ENCODE measurements around the gene PPP1R14B. TPM values are rescaled to one million over a fixed set of nuclear protein-coding genes. Genes with fewer than 3 reads are reported as not detected.

Gene PPP1R14B
- total and polyA plus RNA-seq, 2 of the 13 experiments (the other 11 are each of a cell fraction or from before 2014, with no cell fraction given) = 110 to 148 TPM

DNA sequence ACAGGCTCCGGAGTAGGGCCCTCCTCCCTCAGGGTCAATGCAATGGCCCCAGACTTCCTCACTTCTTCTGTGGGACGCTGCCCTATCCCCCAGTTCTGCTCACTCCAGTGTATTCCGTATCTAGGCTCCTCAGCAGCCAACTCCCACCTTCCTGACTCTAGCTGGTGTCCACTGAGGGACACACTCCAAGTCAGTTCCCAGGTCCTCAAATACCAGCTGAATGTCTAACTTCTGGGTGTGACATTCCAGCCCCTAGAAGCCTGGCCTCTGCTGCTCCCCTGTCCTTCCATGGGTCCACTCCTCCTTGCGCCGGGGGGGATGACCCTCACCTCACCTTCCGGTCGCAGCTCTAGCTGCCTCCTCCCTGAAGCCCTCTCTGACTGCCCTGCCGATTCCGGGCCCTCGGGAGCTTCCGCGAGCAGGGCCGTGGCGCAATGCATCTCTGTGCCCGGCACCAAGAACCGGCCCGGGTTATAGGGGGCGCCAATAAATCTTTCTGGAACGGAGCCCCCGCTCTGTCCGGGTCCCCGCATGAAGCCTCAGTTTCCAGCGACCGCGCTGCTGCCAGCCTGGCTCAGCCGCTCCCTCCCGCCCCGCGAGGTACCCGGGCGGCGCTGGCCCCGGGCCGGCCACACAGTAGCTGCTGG is 22.3 kb upstream of the PPP1R14B start (continued):
- TF ChIP-seq, protein P1, sequence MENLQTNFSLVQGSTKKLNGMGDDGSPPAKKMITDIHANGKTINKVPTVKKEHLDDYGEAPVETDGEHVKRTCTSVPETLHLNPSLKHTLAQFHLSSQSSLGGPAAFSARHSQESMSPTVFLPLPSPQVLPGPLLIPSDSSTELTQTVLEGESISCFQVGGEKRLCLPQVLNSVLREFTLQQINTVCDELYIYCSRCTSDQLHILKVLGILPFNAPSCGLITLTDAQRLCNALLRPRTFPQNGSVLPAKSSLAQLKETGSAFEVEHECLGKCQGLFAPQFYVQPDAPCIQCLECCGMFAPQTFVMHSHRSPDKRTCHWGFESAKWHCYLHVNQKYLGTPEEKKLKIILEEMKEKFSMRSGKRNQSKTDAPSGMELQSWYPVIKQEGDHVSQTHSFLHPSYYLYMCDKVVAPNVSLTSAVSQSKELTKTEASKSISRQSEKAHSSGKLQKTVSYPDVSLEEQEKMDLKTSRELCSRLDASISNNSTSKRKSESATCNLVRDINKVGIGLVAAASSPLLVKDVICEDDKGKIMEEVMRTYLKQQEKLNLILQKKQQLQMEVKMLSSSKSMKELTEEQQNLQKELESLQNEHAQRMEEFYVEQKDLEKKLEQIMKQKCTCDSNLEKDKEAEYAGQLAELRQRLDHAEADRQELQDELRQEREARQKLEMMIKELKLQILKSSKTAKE (CRISPR knock-in tag; IDR thresholded peaks at IDR 0.05; ENCODE audit: borderline replicate concordance) = 0 out of 2 replicates have a peak, but pooled peaks have one; percentile 23
- TF ChIP-seq ZNF790 (CRISPR knock-in tag; IDR thresholded peaks at IDR 0.05; ENCODE audit: borderline replicate concordance) (no peak), ZBTB20 (CRISPR knock-in tag; IDR thresholded peaks at IDR 0.05; ENCODE audit: borderline replicate concordance, low read depth) (no peak), HNF1B (CRISPR knock-in tag; IDR thresholded peaks at IDR 0.05) (peak; percentile 30; the same call in 1 of the 2 replicates), KLF11 (CRISPR knock-in tag; IDR thresholded peaks at IDR 0.05) (no peak), KLF15 (CRISPR knock-in tag; IDR thresholded peaks at IDR 0.05; ENCODE audit: borderline replicate concordance) (no peak), PCBP1 (IDR thresholded peaks at IDR 0.05; ENCODE audit: borderline replicate concordance, low read depth, low read length) (peak; percentile 56; the same call in 1 of the 2 replicates), ASH2L (IDR thresholded peaks at IDR 0.05; ENCODE audit: insufficient read length, low read depth, low read length) (peak; percentile 3), ZFP37 (CRISPR knock-in tag; IDR thresholded peaks at IDR 0.05; ENCODE audit: borderline replicate concordance) (0 out of 2 replicates have a peak, but pooled peaks have one; percentile 29), IRF2 (CRISPR knock-in tag; IDR thresholded peaks at IDR 0.05) (0 out of 2 replicates have a peak, but pooled peaks have one; percentile 27), CCDC6 (CRISPR knock-in tag; IDR thresholded peaks at IDR 0.05) (peak; percentile 44; the same call in 1 of the 2 replicates), ETV6 (CRISPR knock-in tag; conservative IDR thresholded peaks at IDR 0.05) (0 out of 2 replicates have a peak, but pooled peaks have one; percentile 18), ZNF687 (CRISPR knock-in tag; IDR thresholded peaks at IDR 0.05) (0 out of 2 replicates have a peak, but pooled peaks have one; percentile 25), ZNF546 (CRISPR knock-in tag; conservative IDR thresholded peaks at IDR 0.05) (peak; percentile 75; the same call in 1 of the 2 replicates), CREB1 (IDR thresholded peaks at IDR 0.05) (no peak), CREB1 (CRISPR knock-in tag; IDR thresholded peaks at IDR 0.05) (no peak), ZSCAN22 (CRISPR knock-in tag; IDR thresholded peaks at IDR 0.05) (no peak), MTA1 (CRISPR knock-in tag; IDR thresholded peaks at IDR 0.05; ENCODE audit: borderline replicate concordance) (peak; percentile 28; the same call in 1 of the 2 replicates), ZNF235 (CRISPR knock-in tag; IDR thresholded peaks at IDR 0.05; ENCODE audit: borderline replicate concordance) (0 out of 2 replicates have a peak, but pooled peaks have one; percentile 47), ZFP90 (CRISPR knock-in tag; IDR thresholded peaks at IDR 0.05; ENCODE audit: borderline replicate concordance) (0 out of 2 replicates have a peak, but pooled peaks have one; percentile 23)

All from HepG2 (cell line).